Embryonic facial prominence (tissue), 1 donor: ENCODE data around the gene FCN2.
"Not testable (repeated sequence)": the region's sequence is repeated elsewhere in the genome, so short reads cannot be mapped to it uniquely, and the experiment has no call there.

Experiments
- DNase-seq: peaks from one replicate; pipeline ENCODE4 v3.0.0-alpha.2; 2016; ENCODE audit errors: extremely low spot score

Gene FCN2

DNA sequence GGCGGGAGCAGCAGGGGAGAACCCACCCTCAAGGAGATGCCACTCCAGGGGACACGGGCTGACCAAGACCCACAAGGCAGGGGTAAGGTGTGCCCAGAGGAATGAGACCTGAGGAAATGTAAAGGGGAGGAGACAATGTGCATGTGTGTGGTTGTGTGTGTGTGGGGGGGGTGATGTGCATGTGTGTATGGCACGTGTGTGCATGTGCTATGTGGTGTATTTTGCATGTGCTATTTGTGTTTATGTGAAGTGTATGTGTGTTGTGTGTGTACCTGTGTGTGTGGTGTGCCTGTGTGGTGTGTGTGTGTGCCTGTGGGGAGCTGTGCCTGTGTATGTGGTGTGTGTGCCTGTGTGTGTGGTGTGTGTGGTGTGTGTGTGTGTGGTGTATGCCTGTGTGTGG lies 33.5 kb upstream of the FCN2 start:
- no peak for DNase-seq

DNA sequence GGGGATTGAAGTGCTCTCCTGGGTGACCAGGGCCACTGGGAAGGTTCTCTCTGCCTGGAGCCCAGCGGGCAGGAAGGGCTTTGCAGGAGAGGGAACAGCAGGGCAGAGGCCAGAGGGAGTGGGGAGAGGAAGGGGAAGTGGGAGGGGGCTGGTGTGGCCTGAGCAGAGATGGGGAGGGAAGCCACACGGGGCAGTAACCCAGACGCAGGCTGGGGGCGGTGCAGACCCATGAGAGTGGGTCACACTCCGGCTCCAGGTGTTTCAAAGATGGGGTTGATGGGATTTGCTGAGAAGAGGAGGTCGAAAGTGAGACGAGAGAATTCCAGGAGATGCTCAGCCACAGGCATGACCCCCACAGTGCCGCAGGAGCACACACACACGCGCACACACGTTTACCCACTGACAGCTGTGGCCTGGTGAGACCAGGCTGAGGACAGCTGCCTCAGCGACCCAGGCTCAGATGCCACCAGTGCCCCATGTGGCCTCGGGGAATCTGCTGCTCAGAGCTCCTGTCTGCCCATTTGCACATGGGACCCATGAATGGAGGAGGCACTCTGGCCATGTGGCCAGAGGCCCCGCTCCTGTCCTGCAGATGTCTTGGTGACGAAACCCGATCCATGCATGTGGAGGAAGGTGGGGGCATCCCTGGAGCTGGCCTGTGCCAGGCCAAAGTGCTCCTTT lies 32.7 kb upstream of the FCN2 start:
- DNase-seq, result no peak

DNA sequence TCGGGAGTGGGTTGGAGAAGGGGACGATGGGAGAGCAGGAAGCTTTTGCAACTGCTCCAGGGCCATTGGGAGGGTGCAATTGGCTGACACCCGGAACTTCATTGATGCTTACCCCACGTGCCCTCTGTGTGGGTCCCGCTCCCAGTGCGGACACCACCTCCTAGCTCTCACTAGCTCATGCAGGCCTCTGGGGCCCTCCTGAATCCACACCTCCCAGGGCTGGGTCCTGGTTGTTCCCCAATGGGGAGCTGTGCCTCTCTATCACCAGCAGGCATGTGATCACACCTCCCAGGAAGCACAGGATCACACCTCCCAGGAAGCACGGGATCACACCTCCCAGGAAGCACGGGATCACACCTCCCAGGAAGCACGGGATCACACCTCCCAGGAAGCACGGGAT lies 32.1 kb upstream of the FCN2 start:
- no peak for DNase-seq

DNA sequence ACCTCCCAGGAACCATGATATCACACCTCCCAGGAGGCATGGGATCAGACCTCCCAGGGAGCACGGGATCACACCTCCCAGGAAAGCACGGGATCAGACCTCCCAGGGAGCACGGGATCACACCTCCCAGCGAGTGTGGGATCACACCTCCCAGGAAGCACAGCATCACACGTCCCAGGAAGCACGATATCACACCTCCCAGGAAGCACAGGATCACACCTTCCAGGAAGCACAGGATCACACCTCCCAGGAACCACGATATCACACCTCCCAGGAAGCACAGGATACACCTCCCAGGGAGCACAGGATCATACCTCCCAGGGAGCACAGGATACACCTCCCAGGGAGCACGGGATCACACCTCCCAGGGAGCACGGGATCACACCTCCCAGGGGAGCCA lies 30.0 kb upstream of the FCN2 start:
- no peak for DNase-seq

DNA sequence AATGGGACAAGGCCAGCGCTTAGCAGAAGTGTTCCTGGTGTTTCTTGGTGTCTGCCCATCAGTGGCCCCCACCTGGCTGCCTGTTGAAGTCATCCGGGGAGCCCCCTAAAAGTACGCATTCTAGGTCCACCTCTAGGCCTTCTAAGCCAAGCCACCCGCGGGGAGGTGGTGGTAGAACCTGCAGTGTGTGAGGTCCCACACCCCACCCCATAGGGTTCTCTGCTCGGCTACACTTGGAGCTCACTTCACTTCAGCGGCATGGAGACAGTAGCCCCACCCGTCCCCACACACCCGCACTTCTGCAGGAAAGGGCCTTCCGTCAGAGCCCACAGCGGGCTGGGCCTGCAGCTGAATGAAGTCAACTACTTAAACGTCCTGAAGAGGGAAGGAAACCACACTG lies 29.6 kb upstream of the FCN2 start:
- no peak for DNase-seq

DNA sequence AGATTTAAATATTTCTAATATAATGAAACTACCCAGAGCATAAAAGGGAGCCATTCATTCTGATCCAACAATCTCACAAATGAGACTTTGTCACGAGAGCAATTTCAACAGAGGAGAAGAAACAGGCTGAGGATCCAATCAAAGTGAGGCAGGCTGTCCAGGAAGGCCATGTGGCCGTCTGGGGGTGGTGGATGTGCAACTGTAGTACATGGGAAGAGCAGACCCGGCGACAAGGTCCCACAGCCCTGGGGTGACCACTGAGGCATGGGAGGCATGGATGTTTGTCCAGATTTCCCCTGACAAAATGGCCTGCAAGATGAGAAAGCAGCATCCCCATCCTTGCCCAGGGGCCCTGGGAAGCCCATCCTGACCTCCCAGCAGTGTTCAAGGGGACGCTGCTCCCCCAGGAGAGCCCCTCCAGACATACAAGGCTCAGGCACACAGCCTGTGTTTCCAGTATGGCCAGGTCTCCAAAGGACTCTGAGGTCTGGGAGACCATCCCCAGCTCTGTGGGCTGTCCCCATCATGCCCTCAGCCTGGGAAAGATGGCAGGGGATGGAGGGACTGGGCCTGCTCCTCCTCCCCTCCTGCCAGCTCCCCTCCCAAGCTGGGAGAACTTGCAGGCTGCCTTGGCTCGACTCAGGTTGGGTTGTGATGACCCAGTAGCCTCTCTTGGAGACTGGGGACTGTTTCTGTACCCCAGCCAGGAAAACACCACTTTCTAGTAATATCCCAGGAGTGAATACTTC lies 27.5 kb upstream of the FCN2 start:
- no peak for DNase-seq

DNA sequence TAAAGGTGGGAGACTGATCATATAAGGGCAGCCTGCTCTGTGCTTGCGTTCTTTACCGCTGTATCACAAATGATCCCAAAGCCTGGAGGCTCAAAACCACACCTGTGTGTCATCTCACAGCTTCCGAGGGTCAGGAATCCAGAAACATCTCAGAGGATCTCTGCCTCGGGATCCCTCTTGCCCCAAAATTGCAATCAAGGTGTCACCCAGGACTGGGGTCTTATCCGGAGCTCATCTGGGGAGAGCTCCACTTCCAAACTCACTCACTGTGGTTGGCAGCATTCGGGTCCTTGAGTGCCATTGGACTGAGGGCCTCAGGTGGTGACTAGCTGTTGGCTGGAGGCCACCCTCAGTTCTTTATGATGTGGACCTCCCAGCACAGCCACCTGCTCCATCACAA lies 26.7 kb upstream of the FCN2 start:
- no peak for DNase-seq

DNA sequence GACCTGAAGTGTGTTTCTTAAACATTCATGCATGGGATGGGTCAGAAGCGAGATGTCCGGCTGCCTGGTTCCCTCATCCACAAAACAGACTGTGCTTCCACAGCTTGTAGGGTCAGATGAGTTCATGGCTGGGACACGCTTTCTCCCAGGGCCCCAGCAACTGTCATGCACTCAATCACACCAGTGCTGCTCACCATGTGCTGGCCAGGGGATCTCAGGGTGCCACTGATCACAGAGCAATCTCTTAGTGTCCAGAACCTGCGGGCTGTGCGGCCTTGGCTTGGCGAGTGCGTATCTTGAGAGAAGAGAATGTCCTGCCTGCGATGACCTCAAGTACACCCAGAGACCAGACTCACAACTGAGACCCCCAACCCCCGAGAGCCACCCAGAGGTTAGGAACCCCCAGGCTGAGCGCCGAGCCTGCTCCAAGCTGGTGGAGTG lies 26.0 kb upstream of the FCN2 start:
- DNase-seq, result no peak

DNA sequence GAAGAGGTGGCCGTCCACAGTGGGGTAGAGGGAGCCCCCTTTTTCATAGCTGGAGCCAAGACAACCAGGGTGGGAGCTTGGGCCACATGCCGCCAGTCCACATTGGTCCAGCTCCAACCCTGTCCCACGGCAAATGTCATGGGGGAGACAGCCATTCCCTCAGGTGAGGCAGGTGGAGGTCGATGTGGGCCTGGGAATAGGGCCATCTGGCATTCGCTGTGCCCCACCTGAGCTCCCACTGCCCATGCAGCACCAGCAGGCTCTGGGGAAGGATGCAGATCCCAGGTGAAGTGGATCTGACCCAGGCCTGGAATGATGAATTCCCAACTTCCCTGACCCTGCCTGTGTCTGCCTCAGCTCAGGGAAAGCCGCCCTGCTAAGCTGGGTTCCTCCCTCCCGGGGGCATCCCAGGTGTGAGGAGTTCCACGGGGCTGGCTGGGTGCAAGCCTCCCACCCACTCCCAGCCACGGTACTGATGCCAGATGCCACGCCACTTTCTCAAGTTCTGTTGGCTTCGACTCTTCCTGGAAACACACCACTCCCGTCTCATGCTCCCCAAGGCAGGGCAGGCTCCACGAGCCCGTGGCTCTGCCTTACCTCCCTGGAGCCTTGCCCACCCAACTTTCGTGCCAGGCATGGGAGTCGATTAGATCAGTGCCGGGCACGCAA lies 25.2 kb upstream of the FCN2 start:
- DNase-seq, result no peak

DNA sequence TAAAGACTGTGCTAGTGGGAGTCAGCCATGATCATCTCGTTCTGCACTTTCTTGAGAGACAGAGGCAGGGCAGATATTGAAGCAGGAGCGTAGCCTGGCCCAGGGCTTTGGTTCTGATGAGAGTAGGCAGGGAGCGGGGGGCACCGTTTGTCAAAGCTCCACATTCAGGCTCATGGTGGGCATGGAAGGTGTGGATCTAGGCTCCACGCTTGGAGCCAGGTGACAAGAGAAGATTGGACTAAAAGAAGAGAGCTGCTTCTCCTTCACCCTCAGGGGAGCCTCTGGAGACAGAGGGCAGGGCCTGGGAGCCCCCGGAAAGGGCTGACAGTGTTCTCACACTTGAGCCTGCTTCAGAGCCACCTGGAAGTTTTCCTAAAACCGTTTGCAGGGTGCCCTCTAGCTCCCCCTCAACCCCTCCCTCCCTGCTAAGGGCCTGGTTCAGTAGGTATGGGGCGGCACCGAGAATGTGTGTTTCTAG lies 24.7 kb upstream of the FCN2 start:
- no peak for DNase-seq

DNA sequence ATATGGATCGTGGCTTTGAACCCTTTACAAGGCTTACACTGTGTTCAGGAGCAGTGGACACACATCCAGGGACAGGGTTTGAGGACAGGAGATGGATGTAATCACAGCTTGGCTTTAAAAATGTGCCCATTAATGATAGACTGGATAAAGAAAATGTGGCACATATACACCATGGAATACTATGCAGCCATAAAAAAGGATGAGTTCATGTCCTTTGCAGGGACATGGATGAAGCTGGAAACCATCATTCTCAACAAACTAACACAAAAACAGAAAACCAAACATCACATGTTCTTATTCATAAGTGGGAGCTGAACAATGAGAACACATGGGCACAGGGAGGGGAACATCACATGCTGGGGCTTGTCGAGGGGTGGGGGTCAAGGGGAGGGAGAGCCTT lies 23.2 kb upstream of the FCN2 start:
- not testable (repeated sequence) for DNase-seq

DNA sequence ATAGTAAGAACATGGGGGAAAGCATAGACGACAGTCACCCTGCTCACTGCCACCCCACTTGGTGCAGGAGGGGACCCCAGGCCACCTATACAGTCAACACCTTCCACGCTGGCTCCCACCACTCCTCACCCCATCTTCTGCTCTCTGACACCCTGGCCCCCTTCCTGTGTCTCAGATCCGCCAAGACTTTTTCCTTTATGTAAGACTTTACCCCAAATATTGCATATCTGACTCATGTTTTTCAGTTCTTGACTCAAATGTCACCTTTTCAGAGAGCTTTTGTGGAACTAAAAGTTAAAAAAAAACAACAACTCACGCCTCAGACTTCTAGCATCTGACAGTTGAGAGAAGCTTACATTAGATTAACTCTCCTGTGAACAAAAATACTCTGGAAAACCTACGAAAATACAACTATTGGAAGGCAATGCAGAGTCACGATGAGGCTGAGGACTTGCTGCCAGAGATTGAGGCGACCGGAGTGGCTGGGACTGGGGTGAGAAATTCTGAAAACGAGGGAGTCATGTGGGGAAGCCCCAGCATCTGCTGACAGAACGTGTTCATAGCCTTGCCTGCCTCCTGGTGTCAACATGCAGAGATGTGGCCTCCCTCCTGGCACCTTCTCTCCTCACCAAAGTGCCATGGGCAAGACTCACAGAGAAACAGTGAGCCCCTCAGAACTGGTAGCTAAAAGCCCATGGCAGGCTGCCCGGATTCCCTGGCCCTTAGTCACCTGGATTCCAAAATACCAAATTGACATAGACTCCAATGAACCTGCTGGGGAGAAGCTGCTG lies 22.4 kb upstream of the FCN2 start:
- no peak for DNase-seq

DNA sequence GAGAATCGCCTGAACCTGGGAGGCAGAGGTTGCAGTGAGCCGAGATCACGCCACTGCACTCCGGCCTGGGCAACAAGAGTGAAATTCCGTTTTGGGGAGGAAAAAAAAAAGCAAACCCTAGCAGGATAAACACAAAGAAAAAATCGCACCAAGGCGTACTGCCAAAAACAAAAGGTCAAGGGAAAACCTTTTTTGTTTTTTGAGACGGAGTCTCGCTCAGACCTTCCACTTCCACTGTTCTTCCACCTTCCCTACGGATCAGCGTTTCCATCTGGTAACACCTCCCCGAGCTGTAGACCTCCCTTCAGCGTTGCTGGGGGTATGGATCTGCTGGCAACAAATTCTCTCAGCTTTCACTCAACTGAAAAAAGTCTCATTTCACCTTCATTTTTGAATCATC lies 20.1 kb upstream of the FCN2 start:
- no peak for DNase-seq

DNA sequence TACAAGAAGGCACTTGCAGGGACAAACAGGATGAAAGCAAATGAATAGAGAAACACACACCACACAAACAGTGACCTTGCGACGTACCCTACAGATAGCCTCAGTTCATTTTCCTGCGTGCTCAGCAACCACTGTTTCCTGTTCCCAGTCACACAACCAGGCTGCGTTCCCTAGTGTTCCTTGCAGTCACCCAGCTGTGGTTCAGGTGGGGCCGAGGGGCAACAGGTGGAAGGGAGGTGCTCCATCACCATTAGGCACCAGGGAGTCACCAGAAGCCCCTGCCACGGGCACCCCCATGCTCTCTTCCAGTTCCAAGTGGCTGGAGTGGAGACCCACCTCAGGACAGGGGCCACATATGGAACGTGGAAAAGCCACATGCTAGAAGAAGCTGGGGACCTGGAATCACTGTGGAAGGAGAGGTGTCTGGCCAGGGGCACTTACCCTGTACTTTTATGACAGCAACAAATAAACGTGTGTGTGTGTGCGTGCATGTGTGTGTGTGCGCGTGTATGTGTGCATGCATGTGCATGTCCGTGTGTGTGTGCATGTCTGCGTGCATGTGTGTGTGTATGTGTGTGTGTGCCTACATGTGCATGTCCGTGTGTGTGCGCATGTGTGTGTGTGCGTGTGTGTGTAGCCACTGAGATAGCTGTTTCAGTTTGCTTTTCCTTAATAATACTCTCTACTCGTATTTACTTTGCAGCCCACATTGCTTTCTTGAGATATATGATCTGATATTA lies 18.8 kb upstream of the FCN2 start:
- DNase-seq, result no peak

DNA sequence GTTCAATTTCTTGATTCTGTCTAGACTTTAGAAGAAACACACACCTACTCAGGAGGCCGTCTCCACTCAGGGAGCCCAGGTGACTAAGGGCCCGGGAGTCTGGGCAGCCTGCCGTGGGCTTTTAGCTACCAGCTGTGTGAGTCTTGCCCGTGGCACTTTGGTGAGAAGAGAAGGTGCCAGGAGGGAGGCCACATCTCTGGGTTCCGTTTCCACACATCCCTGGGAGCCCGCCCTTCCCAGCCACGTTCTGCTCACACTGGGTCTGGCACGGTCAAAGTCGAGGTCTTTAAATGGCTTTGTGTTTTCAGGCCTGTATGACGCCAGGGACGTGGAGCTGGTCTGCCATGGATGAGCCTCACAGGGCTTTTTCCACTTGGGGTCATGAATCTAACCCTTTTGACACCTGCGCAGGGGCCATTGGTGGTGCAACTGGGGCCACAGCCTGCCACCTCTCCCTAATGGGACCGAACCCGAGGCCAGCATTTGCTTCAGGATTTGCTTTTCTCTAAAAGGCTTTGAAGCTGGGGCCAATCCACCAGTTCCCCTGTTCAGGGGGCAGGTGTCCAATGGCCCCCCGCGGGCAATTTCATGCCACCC lies 17.2 kb upstream of the FCN2 start:
- DNase-seq, result no peak

DNA sequence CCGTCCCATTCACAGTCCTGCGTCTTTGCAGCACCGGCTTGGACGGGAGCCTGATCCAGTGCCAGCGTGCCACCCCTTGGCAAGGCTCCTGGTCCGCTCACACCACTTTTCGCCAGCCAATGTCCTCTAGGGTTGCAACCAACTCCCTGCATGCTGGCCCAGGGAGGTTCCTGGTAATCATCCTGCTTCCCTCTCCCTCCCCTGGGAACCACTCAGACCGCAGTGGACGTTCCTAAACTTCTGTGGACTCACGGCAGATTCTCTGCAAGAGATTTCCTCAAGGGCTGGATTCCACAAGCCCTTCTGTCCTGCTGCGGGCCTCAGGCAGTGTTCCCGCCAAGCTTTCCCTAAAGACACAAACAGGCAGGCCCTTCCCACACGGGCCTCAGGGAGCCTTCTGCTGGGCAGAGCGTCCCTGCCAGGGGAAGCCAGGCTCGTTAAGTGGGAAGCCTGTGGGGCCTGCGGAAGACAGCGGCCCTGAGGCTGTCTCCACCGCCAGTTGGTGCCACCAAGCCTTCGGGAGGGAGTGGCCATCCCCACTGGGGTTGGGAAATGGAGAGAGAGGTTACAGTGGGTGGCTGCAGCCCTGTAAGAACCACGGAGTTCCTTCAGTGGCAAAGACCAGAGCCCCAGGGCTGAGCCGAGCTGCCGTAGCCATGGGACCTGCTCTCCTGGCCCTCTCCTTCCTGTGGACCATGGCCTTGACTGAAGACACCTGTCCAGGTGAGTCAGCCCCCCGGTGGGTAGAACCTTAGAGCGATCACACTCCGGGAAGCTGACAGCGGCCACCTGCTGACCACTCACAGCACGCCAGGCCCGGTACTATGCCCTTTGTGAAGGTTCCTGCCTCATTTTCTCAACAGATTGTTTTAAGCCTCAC lies 16.4 kb upstream of the FCN2 start:
- no peak for DNase-seq

DNA sequence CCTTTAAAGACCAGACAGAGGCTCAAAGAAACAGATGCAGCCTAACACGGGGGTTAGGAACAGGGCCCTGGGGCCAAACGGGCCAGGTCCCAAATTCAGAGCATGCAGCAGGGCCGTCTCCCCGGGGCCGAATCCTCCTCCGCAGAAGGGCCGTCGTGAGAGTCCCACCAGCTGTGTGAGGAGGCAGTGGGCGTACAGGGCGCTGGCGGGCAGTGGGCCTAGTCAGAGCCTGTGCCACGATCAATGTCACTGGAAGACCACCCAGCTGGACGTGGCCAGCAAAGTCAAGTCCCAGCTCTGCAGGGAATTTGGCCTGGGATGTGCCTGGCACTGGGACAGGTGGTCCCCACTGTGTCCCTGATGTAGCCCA lies 15.8 kb upstream of the FCN2 start:
- no peak for DNase-seq

DNA sequence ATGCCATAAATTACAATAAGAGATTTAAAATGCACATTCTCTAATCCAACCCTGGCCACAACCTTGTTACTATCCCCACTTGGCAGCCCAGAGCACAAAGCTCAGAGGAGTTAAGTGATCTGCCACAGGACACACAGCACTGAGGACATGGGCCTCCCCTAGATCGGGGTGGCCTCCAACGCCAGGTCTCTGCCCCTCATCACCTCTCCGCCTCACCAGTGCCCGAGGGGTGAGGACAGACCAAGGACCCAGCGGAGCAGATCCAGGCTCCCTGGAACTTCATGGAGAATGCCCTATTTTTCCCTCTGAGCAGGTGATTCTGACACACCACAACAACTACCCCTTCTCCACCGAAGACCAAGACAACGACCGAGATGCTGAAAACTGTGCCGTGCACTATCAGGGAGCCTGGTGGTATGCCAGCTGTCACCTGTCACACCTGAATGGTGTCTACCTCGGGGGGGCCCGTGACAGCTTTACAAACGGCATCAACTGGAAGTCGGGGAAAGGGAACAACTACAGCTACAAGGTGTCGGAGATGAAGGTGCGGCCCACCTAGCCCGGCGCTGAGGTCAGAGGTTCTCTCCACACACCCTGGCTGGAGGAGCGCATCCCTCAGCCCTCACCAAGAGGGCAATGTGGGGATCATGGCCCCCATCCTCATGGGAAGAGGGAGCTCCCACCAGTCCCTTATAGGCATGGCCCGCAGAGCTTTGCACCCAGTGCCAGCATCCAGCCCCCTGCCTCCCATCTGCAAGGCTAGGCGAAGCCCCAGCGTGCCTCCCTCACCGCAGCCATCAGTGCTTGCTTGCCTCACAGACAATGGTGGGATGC lies 12.5 kb upstream of the FCN2 start:
- DNase-seq, result no peak
